ENCODE measurements around the gene TMTC4.

Gene TMTC4

GRCh38 chr13:100610391-100611347, 63.9 kb downstream of the TMTC4 start:
- DNase-seq: no peak
- Histone ChIP-seq H3K4me1 (ENCODE audit: control insufficient read depth, low read depth, low read length) (no peaks in the 10 kb centered on the region), H2BK5ac (ENCODE audit: low read length) (no peak overlapping the region), H4K5ac (ENCODE audit: low read length) (no peak overlapping the region), H2BK120ac (ENCODE audit: low read depth, low read length) (no peak overlapping the region), H3K27me3 (ENCODE audit: insufficient read depth, low read length, poor library complexity) (no peaks in the 10 kb centered on the region), H3K79me2 (ENCODE audit: control insufficient read depth, insufficient read depth, low read length) (no peaks in the 10 kb centered on the region), H3K4me3 (ENCODE audit: low read length) (no peak overlapping the region), H3K4ac (ENCODE audit: low read depth, low read length) (no peak overlapping the region), H3K23ac (ENCODE audit: low read length) (no peak overlapping the region), H3K9ac (ENCODE audit: low read length) (no peak overlapping the region), H3K79me1 (ENCODE audit: low read length) (no peaks in the 10 kb centered on the region), H2AK5ac (ENCODE audit: low read length) (no peak overlapping the region), H3K4me2 (ENCODE audit: low read length) (no peak overlapping the region), H3K18ac (ENCODE audit: low read length) (no peak overlapping the region), H3K27ac (ENCODE audit: low read depth, low read length) (no peak overlapping the region), H3K36me3 (ENCODE audit: control insufficient read depth, insufficient read depth, low read length) (no peaks in the 10 kb centered on the region), H3K56ac (ENCODE audit: low read length) (no peak overlapping the region), H2BK15ac (replicated peaks; ENCODE audit: low read depth) (no peak overlapping the region), H4K8ac (ENCODE audit: low read depth, low read length) (no peak overlapping the region)
- WGBS (ENCODE audit: extremely low coverage, insufficient coverage, low lambda C conversion rate): no CpG with 5 or more reads among the region's 6 CpGs

GRCh38 chr13:100608906-100609305, 65.7 kb downstream of the TMTC4 start:
- Histone ChIP-seq H2BK120ac (ENCODE audit: low read depth, low read length) (no peak overlapping the region), H2BK15ac (replicated peaks; ENCODE audit: low read depth) (no peak overlapping the region), H3K27ac (ENCODE audit: low read depth, low read length) (no peak overlapping the region), H4K5ac (ENCODE audit: low read length) (no peak overlapping the region), H3K56ac (ENCODE audit: low read length) (no peak overlapping the region), H3K4me3 (ENCODE audit: low read length) (no peak overlapping the region), H4K8ac (ENCODE audit: low read depth, low read length) (no peak overlapping the region), H2BK5ac (ENCODE audit: low read length) (no peak overlapping the region), H3K9ac (ENCODE audit: low read length) (no peak overlapping the region), H3K23ac (ENCODE audit: low read length) (no peak overlapping the region), H2AK5ac (ENCODE audit: low read length) (no peak overlapping the region), H3K4me1 (ENCODE audit: control insufficient read depth, low read depth, low read length) (no peaks in the 10 kb centered on the region), H3K4me2 (ENCODE audit: low read length) (no peak overlapping the region), H3K27me3 (ENCODE audit: insufficient read depth, low read length, poor library complexity) (no peaks in the 10 kb centered on the region), H3K4ac (ENCODE audit: low read depth, low read length) (no peak overlapping the region), H3K79me1 (ENCODE audit: low read length) (no peaks in the 10 kb centered on the region), H3K18ac (ENCODE audit: low read length) (no peak overlapping the region), H3K79me2 (ENCODE audit: control insufficient read depth, insufficient read depth, low read length) (no peaks in the 10 kb centered on the region), H3K36me3 (ENCODE audit: control insufficient read depth, insufficient read depth, low read length) (no peaks in the 10 kb centered on the region)
- WGBS (ENCODE audit: extremely low coverage, insufficient coverage, low lambda C conversion rate): no CpG with 5 or more reads among the region's 6 CpGs
- no peak for DNase-seq

GRCh38 chr13:100608489-100608888, 66.1 kb downstream of the TMTC4 start:
- no peaks in the 10 kb centered on the region for H3K79me1 ChIP-seq (ENCODE audit: low read length)
- H2BK5ac ChIP-seq (ENCODE audit: low read length): no peak overlapping the region
- H3K36me3 ChIP-seq (ENCODE audit: control insufficient read depth, insufficient read depth, low read length): no peaks in the 10 kb centered on the region
- no peaks in the 10 kb centered on the region for H3K79me2 ChIP-seq (ENCODE audit: control insufficient read depth, insufficient read depth, low read length)
- no peak overlapping the region for H3K9ac ChIP-seq (ENCODE audit: low read length)
- no peak overlapping the region for H3K4me2 ChIP-seq (ENCODE audit: low read length)
- H3K27ac ChIP-seq (ENCODE audit: low read depth, low read length): no peak overlapping the region
- H3K4me1 ChIP-seq (ENCODE audit: control insufficient read depth, low read depth, low read length): no peaks in the 10 kb centered on the region
- H3K23ac ChIP-seq (ENCODE audit: low read length): no peak overlapping the region
- no peak overlapping the region for H4K8ac ChIP-seq (ENCODE audit: low read depth, low read length)
- no CpG with 5 or more reads among the region's 3 CpGs for WGBS (ENCODE audit: extremely low coverage, insufficient coverage, low lambda C conversion rate)
- H2BK15ac ChIP-seq (replicated peaks; ENCODE audit: low read depth): no peak overlapping the region
- no peak overlapping the region for H3K4me3 ChIP-seq (ENCODE audit: low read length)
- H2AK5ac ChIP-seq (ENCODE audit: low read length): no peak overlapping the region
- no peak overlapping the region for H4K5ac ChIP-seq (ENCODE audit: low read length)
- no peak overlapping the region for H2BK120ac ChIP-seq (ENCODE audit: low read depth, low read length)
- H3K56ac ChIP-seq (ENCODE audit: low read length): no peak overlapping the region
- DNase-seq: no peak
- H3K27me3 ChIP-seq (ENCODE audit: insufficient read depth, low read length, poor library complexity): no peaks in the 10 kb centered on the region
- no peak overlapping the region for H3K4ac ChIP-seq (ENCODE audit: low read depth, low read length)
- no peak overlapping the region for H3K18ac ChIP-seq (ENCODE audit: low read length)

- no peak overlapping the region for H3K4ac ChIP-seq (ENCODE audit: low read depth, low read length)
- H2BK15ac ChIP-seq (replicated peaks; ENCODE audit: low read depth): no peak overlapping the region
- no peak overlapping the region for H3K9ac ChIP-seq (ENCODE audit: low read length)
- H3K56ac ChIP-seq (ENCODE audit: low read length): no peak overlapping the region
- no peaks in the 10 kb centered on the region for H3K79me2 ChIP-seq (ENCODE audit: control insufficient read depth, insufficient read depth, low read length)
- no peak overlapping the region for H3K4me3 ChIP-seq (ENCODE audit: low read length)
- no peak overlapping the region for H3K27ac ChIP-seq (ENCODE audit: low read depth, low read length)
- H3K18ac ChIP-seq (ENCODE audit: low read length): no peak overlapping the region
- H3K79me1 ChIP-seq (ENCODE audit: low read length): no peaks in the 10 kb centered on the region
- DNase-seq: no peak
- H2AK5ac ChIP-seq (ENCODE audit: low read length): no peak overlapping the region
- no peaks in the 10 kb centered on the region for H3K27me3 ChIP-seq (ENCODE audit: insufficient read depth, low read length, poor library complexity)
- H2BK120ac ChIP-seq (ENCODE audit: low read depth, low read length): no peak overlapping the region
- H3K4me1 ChIP-seq (ENCODE audit: control insufficient read depth, low read depth, low read length): no peaks in the 10 kb centered on the region
- H2BK5ac ChIP-seq (ENCODE audit: low read length): no peak overlapping the region
- H4K8ac ChIP-seq (ENCODE audit: low read depth, low read length): no peak overlapping the region
- H3K4me2 ChIP-seq (ENCODE audit: low read length): no peak overlapping the region
- H3K36me3 ChIP-seq (ENCODE audit: control insufficient read depth, insufficient read depth, low read length): no peaks in the 10 kb centered on the region
- no peak overlapping the region for H4K5ac ChIP-seq (ENCODE audit: low read length)
- H3K23ac ChIP-seq (ENCODE audit: low read length): no peak overlapping the region
- no CpG with 5 or more reads among the region's 5 CpGs for WGBS (ENCODE audit: extremely low coverage, insufficient coverage, low lambda C conversion rate)
Measured at GRCh38 chr13:100604918-100605710, 69.5 kb downstream of the TMTC4 start.

GRCh38 chr13:100602493-100603111, 72.0 kb downstream of the TMTC4 start:
- Histone ChIP-seq H4K5ac (ENCODE audit: low read length) (no peak overlapping the region), H3K27me3 (ENCODE audit: insufficient read depth, low read length, poor library complexity) (no peaks in the 10 kb centered on the region), H2BK120ac (ENCODE audit: low read depth, low read length) (no peak overlapping the region), H2BK15ac (replicated peaks; ENCODE audit: low read depth) (no peak overlapping the region), H3K56ac (ENCODE audit: low read length) (no peak overlapping the region), H3K36me3 (ENCODE audit: control insufficient read depth, insufficient read depth, low read length) (no peaks in the 10 kb centered on the region), H2BK5ac (ENCODE audit: low read length) (no peak overlapping the region), H3K18ac (ENCODE audit: low read length) (no peak overlapping the region), H4K8ac (ENCODE audit: low read depth, low read length) (no peak overlapping the region), H3K4me1 (ENCODE audit: control insufficient read depth, low read depth, low read length) (no peaks in the 10 kb centered on the region), H3K4me2 (ENCODE audit: low read length) (no peak overlapping the region), H3K79me2 (ENCODE audit: control insufficient read depth, insufficient read depth, low read length) (no peaks in the 10 kb centered on the region), H3K27ac (ENCODE audit: low read depth, low read length) (no peak overlapping the region), H2AK5ac (ENCODE audit: low read length) (no peak overlapping the region), H3K4ac (ENCODE audit: low read depth, low read length) (no peak overlapping the region), H3K4me3 (ENCODE audit: low read length) (no peak overlapping the region), H3K23ac (ENCODE audit: low read length) (no peak overlapping the region), H3K9ac (ENCODE audit: low read length) (no peak overlapping the region), H3K79me1 (ENCODE audit: low read length) (no peaks in the 10 kb centered on the region)
- DNase-seq: no peak
- WGBS (ENCODE audit: extremely low coverage, insufficient coverage, low lambda C conversion rate): no CpG with 5 or more reads among the region's 8 CpGs
